Gastrocnemius medialis (tissue), 4 donors: ENCODE measurements around the gene TNIK.

ENCODE experiments used
- CTCF ChIP-seq, 5 experiments: fragments of 450-650 bp in 3 of 5; fragments of 200-600 bp in 2 of 5; sonication (generic) in 2 of 5; IDR thresholded peaks in 4 of 5; conservative IDR thresholded peaks in 1 of 5; 1 replicate in 4 of 5; 2 replicates in 1 of 5; pipeline ENCODE4 v1.5.1; 2016 to 2019; ENCODE audit warnings: antibody characterized with exemption in 5 of 5, mild to moderate bottlenecking in 3 of 5, moderate library complexity in 3 of 5
- POLR2A ChIP-seq, 2 donors: fragments of 450-650 bp; IDR thresholded peaks; one replicate each; pipeline ENCODE4 v1.6.1; 2017; ENCODE audit warnings: antibody characterized with exemption in 2 of 2, mild to moderate bottlenecking in 2 of 2, moderate library complexity in 2 of 2

- TF ChIP-seq CTCF (IDR thresholded peaks at IDR 0.05 in 4 of 5, conservative IDR thresholded peaks at IDR 0.05 in 1 of 5) (no peak), POLR2A (IDR thresholded peaks at IDR 0.05) (no peak)
Observed at GRCh38 chr3:171192176-171192854, 267.9 kb downstream of the TNIK start.
